Measurements from ENCODE around the gene HMGB1.
"Not testable (repeated sequence)": the region's sequence is repeated elsewhere in the genome, so short reads cannot be mapped to it uniquely, and the experiment has no call there.

HMGB1 gene

DNA sequence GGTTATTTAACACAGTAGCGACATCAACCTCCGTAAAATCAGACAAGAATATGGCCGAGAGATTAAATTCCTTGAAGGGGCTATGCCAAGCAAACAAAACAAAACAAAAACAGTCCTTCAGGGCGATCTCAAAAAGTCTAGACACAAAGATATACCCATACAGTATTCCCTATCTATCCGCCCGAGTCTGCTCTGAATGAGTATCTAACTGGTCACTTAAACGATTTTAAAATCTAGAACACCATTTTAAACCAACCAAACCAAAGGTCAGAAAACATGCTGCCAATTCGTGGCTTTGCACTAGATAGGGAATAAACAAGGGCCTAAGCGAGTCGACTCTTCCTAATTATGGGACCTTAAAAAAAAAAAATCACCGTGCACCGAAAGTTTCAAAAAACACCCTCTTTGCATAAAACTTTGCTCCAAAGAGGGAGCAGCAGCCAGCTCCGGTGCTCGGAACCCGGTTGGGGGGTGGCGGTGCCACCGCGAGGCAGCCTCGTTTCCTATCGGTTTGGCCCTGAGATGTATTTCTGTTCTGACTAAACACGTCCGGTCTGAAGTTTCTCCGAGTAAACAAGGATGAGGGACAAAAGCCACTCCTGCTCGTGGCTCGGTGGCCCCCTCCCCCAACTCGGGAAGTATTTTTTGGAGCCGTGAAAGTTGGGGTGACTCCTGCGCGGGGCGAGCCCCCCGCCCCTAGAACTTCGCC, 1.8 kb downstream of the HMGB1 start:
- H3K27me3 ChIP-seq (ENCODE audit: control insufficient read depth, insufficient read depth, low read length), result no peaks in the 10 kb centered on the region
- H3K4me1 ChIP-seq (ENCODE audit: control insufficient read depth, insufficient read depth, low read length), result peaks cover 15% of the 10 kb centered on the region
- peak overlapping the region; percentile 79 for H3K9ac ChIP-seq (ENCODE audit: low read length)

DNA sequence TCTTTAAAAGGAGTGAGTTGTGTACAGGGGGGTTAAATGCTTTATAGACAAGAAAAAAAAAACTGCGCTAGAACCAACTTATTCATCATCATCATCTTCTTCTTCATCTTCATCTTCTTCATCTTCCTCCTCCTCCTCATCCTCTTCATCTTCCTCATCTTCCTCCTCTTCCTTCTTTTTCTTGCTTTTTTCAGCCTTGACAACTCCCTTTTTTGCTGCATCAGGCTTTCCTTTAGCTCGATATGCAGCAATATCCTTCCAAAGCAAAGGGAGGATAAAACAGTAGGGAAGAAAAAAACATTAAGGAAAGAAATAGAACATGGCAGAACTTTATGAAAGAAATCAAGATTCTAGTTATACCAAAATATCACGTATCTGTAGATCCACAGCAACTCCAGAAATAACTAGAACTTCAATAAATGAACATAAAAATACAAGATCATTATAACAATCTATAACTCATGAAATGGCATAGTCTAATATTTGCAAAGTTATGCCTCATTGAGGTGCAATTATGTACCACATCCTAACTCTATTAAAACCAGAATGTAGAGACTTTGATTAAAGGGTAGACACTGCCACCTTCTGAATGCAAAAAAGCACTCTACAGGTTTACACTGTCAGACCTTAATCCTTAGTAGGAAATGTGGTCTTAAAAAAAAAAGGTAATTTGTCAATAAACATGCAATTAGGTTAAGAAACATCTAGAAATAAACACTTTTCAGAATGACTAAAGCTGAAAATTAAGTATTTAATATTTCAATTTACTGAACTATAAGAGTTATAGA, 4.3 kb downstream of the HMGB1 start:
- H3K4me3 ChIP-seq (ENCODE audit: low read length); H3K9ac ChIP-seq (ENCODE audit: low read length); H3K36me3 ChIP-seq (ENCODE audit: control insufficient read depth, insufficient read depth, low read length); H3K27me3 ChIP-seq (ENCODE audit: control insufficient read depth, insufficient read depth, low read length): not testable (repeated sequence)
- Histone ChIP-seq H3K4me1 (ENCODE audit: control insufficient read depth, insufficient read depth, low read length) (peaks cover 15% of the 10 kb centered on the region), H3K27ac (ENCODE audit: low read depth, low read length) (peak overlapping the region; percentile 50)

More for the DNA sequence above, 1.8 kb downstream of the HMGB1 start:
- H3K27ac ChIP-seq (ENCODE audit: low read depth, low read length), result peak overlapping the region; percentile 95
- H3K36me3 ChIP-seq (ENCODE audit: control insufficient read depth, insufficient read depth, low read length), result peaks cover 2% of the 10 kb centered on the region
- H3K4me3 ChIP-seq (ENCODE audit: low read length), result peak overlapping the region; percentile 82

DNA sequence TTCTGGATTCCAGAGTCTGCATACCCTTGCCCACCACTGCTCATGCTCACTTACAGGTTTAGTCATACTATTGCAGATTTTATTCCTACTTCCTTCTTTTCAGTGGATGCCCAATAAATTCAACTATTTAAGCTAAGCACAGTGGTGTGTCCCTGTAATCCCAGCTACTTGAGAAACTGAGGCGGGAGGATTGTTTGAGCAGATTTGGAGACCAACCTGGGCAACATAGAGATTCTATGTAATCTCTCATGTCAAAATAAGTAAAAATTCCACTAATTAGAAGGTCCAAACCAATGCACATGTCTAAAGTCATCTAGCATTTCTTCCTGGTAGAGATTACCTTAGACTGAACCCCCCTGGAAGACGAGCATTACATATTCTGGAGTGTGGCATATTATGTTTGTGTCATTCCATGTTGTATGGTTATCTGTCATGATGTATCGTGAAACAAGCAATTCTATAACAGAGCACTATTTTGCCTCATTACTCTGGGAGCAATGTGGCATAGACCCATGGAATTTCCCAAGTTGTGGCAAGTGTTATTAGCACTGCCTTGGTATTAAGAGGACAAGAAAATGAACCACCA, 8.3 kb downstream of the HMGB1 start:
- no peak overlapping the region for H3K9ac ChIP-seq (ENCODE audit: low read length)
- peaks cover 2% of the 10 kb centered on the region for H3K36me3 ChIP-seq (ENCODE audit: control insufficient read depth, insufficient read depth, low read length)
- H3K27me3 ChIP-seq (ENCODE audit: control insufficient read depth, insufficient read depth, low read length), result no peaks in the 10 kb centered on the region
- H3K4me1 ChIP-seq (ENCODE audit: control insufficient read depth, insufficient read depth, low read length), result peaks cover 5% of the 10 kb centered on the region
- no peak overlapping the region for H3K27ac ChIP-seq (ENCODE audit: low read depth, low read length)
- H3K4me3 ChIP-seq (ENCODE audit: low read length), result no peak overlapping the region

DNA sequence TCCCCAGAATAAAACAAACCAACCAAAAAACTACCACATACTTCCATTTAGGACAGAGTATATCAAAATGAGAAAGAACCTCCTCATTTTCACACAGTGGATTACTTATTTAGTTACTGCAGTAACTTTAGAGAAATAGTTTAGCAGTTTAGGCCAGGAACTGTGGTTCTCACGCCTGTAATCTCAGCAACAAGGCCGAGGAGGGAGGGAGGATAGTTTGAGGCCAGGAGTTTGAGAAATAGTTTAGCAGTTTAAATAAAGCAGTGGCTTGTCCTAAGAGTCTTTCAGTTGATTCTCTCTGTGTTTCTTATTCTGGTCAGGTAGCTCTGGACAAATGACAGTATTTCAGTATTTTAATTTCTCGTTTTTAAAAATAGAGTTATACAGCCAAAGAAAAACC, 9.4 kb downstream of the HMGB1 start:
- Histone ChIP-seq H3K4me3 (ENCODE audit: low read length) (no peak overlapping the region), H3K27ac (ENCODE audit: low read depth, low read length) (peak overlapping the region; percentile 61), H3K9ac (ENCODE audit: low read length) (no peak overlapping the region), H3K36me3 (ENCODE audit: control insufficient read depth, insufficient read depth, low read length) (no peaks in the 10 kb centered on the region), H3K27me3 (ENCODE audit: control insufficient read depth, insufficient read depth, low read length) (no peaks in the 10 kb centered on the region), H3K4me1 (ENCODE audit: control insufficient read depth, insufficient read depth, low read length) (no peaks in the 10 kb centered on the region)

DNA sequence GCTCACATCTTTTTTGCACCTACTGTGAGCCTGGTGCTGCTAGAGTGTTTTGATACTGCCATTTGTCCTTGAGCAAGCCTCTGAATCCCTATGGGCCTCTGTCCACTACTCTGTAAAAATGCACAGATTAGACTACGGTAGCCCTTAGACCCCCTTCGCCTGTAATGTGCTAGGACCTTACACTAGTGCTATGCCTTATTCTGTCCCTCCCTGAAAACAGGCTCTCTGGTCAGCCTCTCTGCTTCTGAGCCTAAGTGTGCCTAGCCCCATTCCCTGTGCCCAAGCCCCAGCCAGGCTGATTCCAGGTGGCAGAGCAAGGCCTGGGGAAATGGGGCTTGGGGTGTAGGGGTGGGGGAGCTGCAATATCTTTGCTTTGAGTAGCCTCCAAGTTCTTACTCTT, 10.7 kb downstream of the HMGB1 start:
- Histone ChIP-seq H3K36me3 (ENCODE audit: control insufficient read depth, insufficient read depth, low read length) (no peaks in the 10 kb centered on the region), H3K4me3 (ENCODE audit: low read length) (no peak overlapping the region), H3K9ac (ENCODE audit: low read length) (no peak overlapping the region), H3K27ac (ENCODE audit: low read depth, low read length) (no peak overlapping the region), H3K4me1 (ENCODE audit: control insufficient read depth, insufficient read depth, low read length) (no peaks in the 10 kb centered on the region), H3K27me3 (ENCODE audit: control insufficient read depth, insufficient read depth, low read length) (no peaks in the 10 kb centered on the region)

DNA sequence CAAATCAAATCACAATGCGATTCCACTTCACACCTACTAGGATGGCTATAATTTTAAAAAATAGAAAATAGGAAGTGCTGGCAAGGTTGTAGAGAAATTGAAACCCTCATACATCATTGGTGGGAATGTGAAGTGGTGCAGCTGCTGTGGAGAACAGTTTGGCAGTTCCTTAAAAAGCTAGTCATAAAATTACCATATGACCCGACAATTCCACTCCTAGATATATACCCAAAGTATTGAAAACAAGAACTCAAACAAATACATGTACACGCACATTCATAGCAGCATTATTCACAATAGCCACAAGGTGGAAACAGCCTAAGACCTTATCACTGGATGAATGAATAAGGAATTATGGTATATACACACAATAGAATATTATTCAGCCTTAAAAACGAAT, 12.0 kb downstream of the HMGB1 start:
- Histone ChIP-seq H3K4me3 (ENCODE audit: low read length) (no peak overlapping the region), H3K36me3 (ENCODE audit: control insufficient read depth, insufficient read depth, low read length) (no peaks in the 10 kb centered on the region), H3K9ac (ENCODE audit: low read length) (no peak overlapping the region), H3K27ac (ENCODE audit: low read depth, low read length) (no peak overlapping the region), H3K4me1 (ENCODE audit: control insufficient read depth, insufficient read depth, low read length) (no peaks in the 10 kb centered on the region), H3K27me3 (ENCODE audit: control insufficient read depth, insufficient read depth, low read length) (no peaks in the 10 kb centered on the region)

DNA sequence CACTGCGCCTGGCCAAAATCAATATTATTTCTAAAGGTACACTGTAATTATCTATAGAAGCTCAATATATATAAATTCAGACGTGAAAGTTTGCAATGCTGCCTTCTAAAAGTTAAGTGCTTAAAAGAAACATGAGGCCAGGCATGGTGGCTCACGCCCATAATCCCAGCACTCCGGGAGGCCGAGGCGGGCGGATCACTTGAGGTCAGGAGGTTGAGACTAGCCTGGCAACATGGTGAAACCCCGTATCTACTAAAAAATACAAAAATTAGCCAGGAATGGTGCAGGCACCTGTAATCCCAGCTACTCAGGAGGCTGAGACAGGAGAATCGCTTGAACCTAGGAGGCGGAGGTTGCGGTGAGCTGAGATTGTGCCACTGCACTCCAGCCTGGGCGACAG, 14.3 kb downstream of the HMGB1 start:
- not testable (repeated sequence) for H3K4me1 ChIP-seq (ENCODE audit: control insufficient read depth, insufficient read depth, low read length); H3K4me3 ChIP-seq (ENCODE audit: low read length); H3K27ac ChIP-seq (ENCODE audit: low read depth, low read length); H3K27me3 ChIP-seq (ENCODE audit: control insufficient read depth, insufficient read depth, low read length); H3K36me3 ChIP-seq (ENCODE audit: control insufficient read depth, insufficient read depth, low read length); H3K9ac ChIP-seq (ENCODE audit: low read length)

DNA sequence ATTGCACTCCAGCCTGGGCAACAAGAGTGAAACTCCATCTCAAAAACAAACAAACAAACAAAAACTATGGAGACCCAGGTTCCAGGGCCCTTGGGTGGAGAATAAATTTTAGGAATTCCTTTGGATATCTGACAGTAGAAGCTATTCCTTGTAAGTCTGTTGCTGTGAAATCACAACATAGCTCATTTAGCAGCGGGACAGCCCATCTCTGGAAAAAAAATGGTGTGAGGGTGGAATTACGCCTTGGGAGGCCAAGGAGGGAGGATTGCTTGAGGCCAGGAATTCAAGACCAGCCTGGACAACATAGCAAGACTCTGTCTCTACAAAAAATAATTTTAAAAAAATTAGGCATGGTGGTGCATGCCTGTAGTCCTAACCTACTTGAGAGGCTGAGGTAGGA, 15.7 kb downstream of the HMGB1 start:
- Histone ChIP-seq H3K4me1 (ENCODE audit: control insufficient read depth, insufficient read depth, low read length) (no peaks in the 10 kb centered on the region), H3K27me3 (ENCODE audit: control insufficient read depth, insufficient read depth, low read length) (no peaks in the 10 kb centered on the region), H3K9ac (ENCODE audit: low read length) (no peak overlapping the region), H3K4me3 (ENCODE audit: low read length) (no peak overlapping the region), H3K27ac (ENCODE audit: low read depth, low read length) (no peak overlapping the region), H3K36me3 (ENCODE audit: control insufficient read depth, insufficient read depth, low read length) (no peaks in the 10 kb centered on the region)

DNA sequence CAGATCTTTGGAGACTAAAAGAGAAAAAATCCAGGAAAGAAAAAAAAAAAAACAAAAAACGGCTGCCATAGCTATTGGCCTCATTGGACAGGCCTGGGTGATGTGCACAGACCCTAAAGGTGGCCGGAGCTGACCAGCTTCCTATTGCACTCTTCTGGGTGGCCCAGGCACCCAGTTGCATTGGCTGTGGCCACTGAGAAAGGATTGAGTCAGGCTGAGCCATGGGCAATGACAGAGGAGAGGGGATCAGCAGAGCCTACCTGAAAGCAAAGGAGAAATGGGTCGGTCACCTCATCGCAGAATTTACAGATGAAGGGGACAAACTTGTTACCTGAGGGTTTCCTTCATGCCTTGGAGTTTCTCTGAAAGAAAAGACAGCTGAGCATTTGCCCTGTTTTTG, 17.3 kb downstream of the HMGB1 start:
- Histone ChIP-seq H3K27me3 (ENCODE audit: control insufficient read depth, insufficient read depth, low read length) (no peaks in the 10 kb centered on the region), H3K4me1 (ENCODE audit: control insufficient read depth, insufficient read depth, low read length) (no peaks in the 10 kb centered on the region), H3K9ac (ENCODE audit: low read length) (no peak overlapping the region), H3K27ac (ENCODE audit: low read depth, low read length) (no peak overlapping the region), H3K4me3 (ENCODE audit: low read length) (no peak overlapping the region), H3K36me3 (ENCODE audit: control insufficient read depth, insufficient read depth, low read length) (no peaks in the 10 kb centered on the region)

DNA sequence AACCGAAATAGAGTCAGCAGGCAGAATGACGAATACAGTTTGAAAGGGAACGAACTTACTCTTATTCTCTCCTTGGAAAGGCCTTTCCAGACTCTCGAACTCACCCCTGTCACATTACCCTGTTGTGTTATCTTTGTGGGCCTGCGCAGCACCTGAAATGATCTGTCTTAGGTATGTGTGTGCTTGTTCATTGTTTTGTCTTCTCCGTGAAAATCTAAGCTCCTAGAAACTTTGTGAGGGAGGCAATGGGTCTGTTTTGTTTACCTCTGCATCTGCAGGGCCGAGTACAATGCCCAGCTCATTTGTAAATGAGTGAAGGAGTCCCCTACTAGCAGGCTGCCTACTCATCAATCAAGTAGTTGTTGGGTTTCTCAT, 19.6 kb downstream of the HMGB1 start:
- peak overlapping the region; percentile 35 for H3K9ac ChIP-seq (ENCODE audit: low read length)
- H3K4me3 ChIP-seq (ENCODE audit: low read length), result peak overlapping the region; percentile 66
- H3K4me1 ChIP-seq (ENCODE audit: control insufficient read depth, insufficient read depth, low read length), result no peaks in the 10 kb centered on the region
- no peaks in the 10 kb centered on the region for H3K36me3 ChIP-seq (ENCODE audit: control insufficient read depth, insufficient read depth, low read length)
- peak overlapping the region; percentile 82 for H3K27ac ChIP-seq (ENCODE audit: low read depth, low read length)
- H3K27me3 ChIP-seq (ENCODE audit: control insufficient read depth, insufficient read depth, low read length), result no peaks in the 10 kb centered on the region

DNA sequence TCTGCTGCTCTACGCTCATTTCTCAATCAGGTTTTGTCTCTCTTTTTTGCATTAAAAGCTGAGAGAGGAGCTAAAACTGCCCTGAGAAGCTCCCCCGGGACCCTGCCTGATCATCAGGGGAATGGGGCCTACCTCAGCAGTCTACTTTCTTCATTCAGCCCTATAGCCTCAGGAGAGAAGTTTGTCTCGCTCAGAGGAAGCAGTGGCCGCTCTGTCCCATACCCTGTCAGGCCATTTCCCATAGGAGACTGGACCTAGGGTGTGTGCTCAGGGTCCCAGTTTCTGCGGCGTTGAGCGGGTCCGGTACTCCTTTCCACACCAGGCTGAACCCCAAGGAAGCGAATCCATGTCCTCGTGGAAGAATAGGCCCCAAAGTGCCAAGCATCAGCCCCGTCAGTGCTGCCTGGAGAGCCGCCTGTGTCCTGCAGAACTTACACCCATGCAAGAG, 21.8 kb downstream of the HMGB1 start:
- Histone ChIP-seq H3K36me3 (ENCODE audit: control insufficient read depth, insufficient read depth, low read length) (no peaks in the 10 kb centered on the region), H3K9ac (ENCODE audit: low read length) (no peak overlapping the region), H3K27me3 (ENCODE audit: control insufficient read depth, insufficient read depth, low read length) (no peaks in the 10 kb centered on the region), H3K4me1 (ENCODE audit: control insufficient read depth, insufficient read depth, low read length) (no peaks in the 10 kb centered on the region), H3K27ac (ENCODE audit: low read depth, low read length) (no peak overlapping the region), H3K4me3 (ENCODE audit: low read length) (no peak overlapping the region)

DNA sequence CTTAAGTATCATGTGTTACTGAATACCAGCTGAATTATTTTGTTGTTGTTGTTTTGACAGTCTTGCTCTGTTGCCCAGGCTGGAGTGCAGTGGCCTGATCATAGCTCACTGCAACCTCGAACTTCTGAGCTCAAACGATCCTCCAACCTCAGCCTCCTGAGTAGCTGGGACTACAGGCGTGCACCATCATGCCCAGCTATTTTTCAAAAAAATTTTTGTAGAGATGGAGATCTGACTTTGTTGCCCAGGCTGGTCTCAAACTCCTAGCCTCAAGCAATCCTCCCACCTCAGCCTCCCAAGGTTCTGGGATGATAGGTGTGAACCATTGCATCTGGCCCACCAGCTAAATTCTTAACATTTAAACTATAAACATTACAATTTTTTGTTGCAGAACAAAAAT, 22.2 kb downstream of the HMGB1 start:
- H3K4me3 ChIP-seq (ENCODE audit: low read length); H3K36me3 ChIP-seq (ENCODE audit: control insufficient read depth, insufficient read depth, low read length); H3K27me3 ChIP-seq (ENCODE audit: control insufficient read depth, insufficient read depth, low read length); H3K9ac ChIP-seq (ENCODE audit: low read length); H3K4me1 ChIP-seq (ENCODE audit: control insufficient read depth, insufficient read depth, low read length); H3K27ac ChIP-seq (ENCODE audit: low read depth, low read length): not testable (repeated sequence)
